Measurements from ENCODE around the gene UGT2B10.

DNA sequence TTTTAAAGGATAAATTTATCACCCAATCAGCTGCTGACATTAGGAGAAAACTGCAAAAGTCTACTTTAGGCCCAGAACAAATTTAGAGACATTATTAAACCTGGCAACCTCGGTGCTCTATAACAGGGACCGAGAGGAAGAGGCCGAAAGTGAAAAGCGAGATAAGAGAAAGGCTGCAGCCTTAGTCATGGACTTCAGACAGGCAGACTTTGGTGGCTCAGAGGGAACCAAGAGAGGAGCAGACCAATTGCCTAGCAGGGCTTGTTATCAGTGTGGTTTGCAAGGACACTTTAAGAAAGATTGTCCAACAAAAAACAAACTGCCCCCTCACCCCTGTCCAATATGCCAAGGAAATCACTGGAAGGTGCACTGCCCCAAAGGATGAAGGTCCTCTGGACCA is 12.8 kb upstream of the UGT2B10 start:
- TF ChIP-seq, protein P1, sequence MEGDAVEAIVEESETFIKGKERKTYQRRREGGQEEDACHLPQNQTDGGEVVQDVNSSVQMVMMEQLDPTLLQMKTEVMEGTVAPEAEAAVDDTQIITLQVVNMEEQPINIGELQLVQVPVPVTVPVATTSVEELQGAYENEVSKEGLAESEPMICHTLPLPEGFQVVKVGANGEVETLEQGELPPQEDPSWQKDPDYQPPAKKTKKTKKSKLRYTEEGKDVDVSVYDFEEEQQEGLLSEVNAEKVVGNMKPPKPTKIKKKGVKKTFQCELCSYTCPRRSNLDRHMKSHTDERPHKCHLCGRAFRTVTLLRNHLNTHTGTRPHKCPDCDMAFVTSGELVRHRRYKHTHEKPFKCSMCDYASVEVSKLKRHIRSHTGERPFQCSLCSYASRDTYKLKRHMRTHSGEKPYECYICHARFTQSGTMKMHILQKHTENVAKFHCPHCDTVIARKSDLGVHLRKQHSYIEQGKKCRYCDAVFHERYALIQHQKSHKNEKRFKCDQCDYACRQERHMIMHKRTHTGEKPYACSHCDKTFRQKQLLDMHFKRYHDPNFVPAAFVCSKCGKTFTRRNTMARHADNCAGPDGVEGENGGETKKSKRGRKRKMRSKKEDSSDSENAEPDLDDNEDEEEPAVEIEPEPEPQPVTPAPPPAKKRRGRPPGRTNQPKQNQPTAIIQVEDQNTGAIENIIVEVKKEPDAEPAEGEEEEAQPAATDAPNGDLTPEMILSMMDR (IDR thresholded peaks at IDR 0.05), result no peak
- no peak for TF ChIP-seq POLR2A (IDR thresholded peaks at IDR 0.05)
